ENCODE data around the gene SNED1.

Gene SNED1

GRCh38 chr2:241074901-241075540 is 76.6 kb downstream of the SNED1 start:
- TF ChIP-seq EZH2phosphoT487 (IDR thresholded peaks at IDR 0.05; ENCODE audit: borderline replicate concordance) (no peak), CTCF (conservative IDR thresholded peaks at IDR 0.05; ENCODE audit: low read length) (no peak)
- Histone ChIP-seq H3K9me2 (replicated peaks; ENCODE audit: low read depth, low read length) (no peaks in the 10 kb centered on the region), H2AFZ (ENCODE audit: low read length) (no peak overlapping the region), H4K20me1 (ENCODE audit: insufficient read depth, low read length, poor library complexity, severe bottlenecking) (no peaks in the 10 kb centered on the region), H3K36me3 (ENCODE audit: insufficient read depth, low read length) (no peaks in the 10 kb centered on the region), H3K79me2 (ENCODE audit: insufficient read depth, low read length) (no peaks in the 10 kb centered on the region), H3K4me3 (ENCODE audit: low read length, poor library complexity, severe bottlenecking) (no peak overlapping the region), H3K9me3 (ENCODE audit: insufficient read depth, low read depth, low read length) (no peaks in the 10 kb centered on the region), H3K27me3 (ENCODE audit: insufficient read depth, low read length, poor library complexity, severe bottlenecking) (no peaks in the 10 kb centered on the region), H3K4me1 (ENCODE audit: insufficient read depth, low read length, poor library complexity, severe bottlenecking) (no peaks in the 10 kb centered on the region), H3F3A (ENCODE audit: low read depth) (no peaks in the 10 kb centered on the region), H3K9ac (ENCODE audit: low read depth, low read length, poor library complexity, severe bottlenecking) (no peak overlapping the region), H3K4me2 (ENCODE audit: low read depth, low read length, poor library complexity, severe bottlenecking) (no peak overlapping the region)

DNA sequence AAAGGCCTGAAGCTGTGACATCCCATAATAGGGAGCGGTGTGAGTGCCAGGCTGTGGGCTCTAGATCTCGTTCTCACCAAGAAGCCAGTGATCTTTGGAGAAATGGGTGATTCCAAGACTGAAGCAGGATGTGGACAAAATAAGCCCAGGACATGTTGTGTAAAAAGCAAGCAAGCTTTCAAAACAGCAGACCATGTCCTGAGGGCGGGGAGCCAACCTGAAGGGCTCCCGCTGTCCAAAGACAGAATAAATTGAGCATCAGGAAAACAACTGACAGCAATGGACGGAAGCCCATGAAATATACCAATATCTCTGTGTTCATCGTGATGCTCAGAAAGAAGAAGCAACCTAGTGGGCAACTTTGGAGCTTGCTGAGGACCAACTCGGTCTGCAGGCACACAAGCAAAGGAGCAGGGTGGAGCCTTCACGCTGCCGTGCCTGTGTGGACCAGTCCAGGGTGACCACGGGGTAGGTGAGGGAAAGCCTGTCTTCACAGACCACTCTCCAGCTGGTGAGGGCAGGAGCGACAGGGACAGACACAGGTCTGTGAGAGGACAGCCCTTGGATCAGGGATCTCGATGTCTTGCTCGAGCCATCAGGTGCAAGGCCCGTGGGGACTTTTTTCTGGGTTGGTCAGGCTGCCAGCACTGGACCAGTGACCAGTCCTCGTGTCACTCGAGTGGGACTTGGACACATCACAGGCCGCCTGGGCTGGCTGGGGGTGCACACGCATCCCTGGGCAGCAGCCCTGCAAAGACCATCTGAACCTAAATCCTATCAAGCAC is 82.2 kb downstream of the SNED1 start:
- Histone ChIP-seq H3F3A (ENCODE audit: low read depth) (no peaks in the 10 kb centered on the region), H3K9ac (ENCODE audit: low read depth, low read length, poor library complexity, severe bottlenecking) (no peak overlapping the region), H3K9me2 (replicated peaks; ENCODE audit: low read depth, low read length) (no peaks in the 10 kb centered on the region), H3K9me3 (ENCODE audit: insufficient read depth, low read depth, low read length) (no peaks in the 10 kb centered on the region), H3K36me3 (ENCODE audit: insufficient read depth, low read length) (no peaks in the 10 kb centered on the region), H3K27me3 (ENCODE audit: insufficient read depth, low read length, poor library complexity, severe bottlenecking) (no peaks in the 10 kb centered on the region), H3K79me2 (ENCODE audit: insufficient read depth, low read length) (no peaks in the 10 kb centered on the region), H3K4me3 (ENCODE audit: low read length, poor library complexity, severe bottlenecking) (no peak overlapping the region), H3K4me1 (ENCODE audit: insufficient read depth, low read length, poor library complexity, severe bottlenecking) (no peaks in the 10 kb centered on the region), H4K20me1 (ENCODE audit: insufficient read depth, low read length, poor library complexity, severe bottlenecking) (no peaks in the 10 kb centered on the region), H2AFZ (ENCODE audit: low read length) (no peak overlapping the region), H3K4me2 (ENCODE audit: low read depth, low read length, poor library complexity, severe bottlenecking) (no peak overlapping the region)
- no peak for TF ChIP-seq CTCF (conservative IDR thresholded peaks at IDR 0.05; ENCODE audit: low read length)
- no peak for TF ChIP-seq EZH2phosphoT487 (IDR thresholded peaks at IDR 0.05; ENCODE audit: borderline replicate concordance)

DNA sequence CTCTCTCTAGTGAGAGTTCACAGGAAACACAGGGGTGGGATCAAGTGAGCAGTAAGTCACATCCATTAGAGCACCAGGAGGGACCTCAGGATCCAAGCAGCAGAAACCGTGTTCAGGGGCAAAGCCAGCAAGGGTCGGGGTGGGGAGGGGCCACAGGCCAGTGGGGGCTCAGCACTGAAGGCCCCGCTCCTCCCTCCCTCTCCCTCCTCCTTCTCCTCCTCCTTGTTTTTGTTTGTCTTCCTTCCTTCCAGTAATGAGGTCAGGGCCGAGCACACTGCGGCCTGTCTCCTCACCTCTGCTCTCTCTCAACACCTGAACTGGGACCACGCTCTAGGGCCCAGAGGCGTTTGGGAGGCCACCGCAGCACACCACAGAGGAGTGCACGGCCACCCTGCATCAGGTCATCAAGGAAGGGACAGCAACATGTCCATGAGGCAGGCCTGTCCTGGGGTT is 82.8 kb downstream of the SNED1 start:
- Histone ChIP-seq H3K27me3 (ENCODE audit: insufficient read depth, low read length, poor library complexity, severe bottlenecking) (no peaks in the 10 kb centered on the region), H3K4me3 (ENCODE audit: low read length, poor library complexity, severe bottlenecking) (no peak overlapping the region), H3K4me2 (ENCODE audit: low read depth, low read length, poor library complexity, severe bottlenecking) (no peak overlapping the region), H3F3A (ENCODE audit: low read depth) (no peaks in the 10 kb centered on the region), H3K4me1 (ENCODE audit: insufficient read depth, low read length, poor library complexity, severe bottlenecking) (no peaks in the 10 kb centered on the region), H3K36me3 (ENCODE audit: insufficient read depth, low read length) (no peaks in the 10 kb centered on the region), H3K79me2 (ENCODE audit: insufficient read depth, low read length) (no peaks in the 10 kb centered on the region), H2AFZ (ENCODE audit: low read length) (no peak overlapping the region), H3K9me2 (replicated peaks; ENCODE audit: low read depth, low read length) (no peaks in the 10 kb centered on the region), H3K9me3 (ENCODE audit: insufficient read depth, low read depth, low read length) (no peaks in the 10 kb centered on the region), H4K20me1 (ENCODE audit: insufficient read depth, low read length, poor library complexity, severe bottlenecking) (no peaks in the 10 kb centered on the region), H3K9ac (ENCODE audit: low read depth, low read length, poor library complexity, severe bottlenecking) (no peak overlapping the region)
- no peak for TF ChIP-seq EZH2phosphoT487 (IDR thresholded peaks at IDR 0.05; ENCODE audit: borderline replicate concordance)
- no peak for TF ChIP-seq CTCF (conservative IDR thresholded peaks at IDR 0.05; ENCODE audit: low read length)

All from Loucy (cell line).